NCI-H524 (cell line): ENCODE measurements around the gene IL1RL1.

Experiments used
- DNase-seq, 2 experiments: peaks; one replicate each; lab custom pipeline; 2025; lab: John Stamatoyannopoulos, UW

IL1RL1 gene

GRCh38 chr2:102310964-102311640 is at the start of gene IL1RL1:
Gene IL1RL1, plus strand, starts transcription at chr2:102311563. Its CDS starts 26,702 bp downstream, at chr2:102338265.
- no peak for DNase-seq

GRCh38 chr2:102262216-102263129 is 48.9 kb upstream of the IL1RL1 start:
- DNase-seq = no peak

- DNase-seq = no peak
Measured at GRCh38 chr2:102264952-102265351, 46.4 kb upstream of the IL1RL1 start.

- no peak for DNase-seq
Measured at GRCh38 chr2:102266204-102266603, 45.2 kb upstream of the IL1RL1 start.

GRCh38 chr2:102267774-102268173 is 43.6 kb upstream of the IL1RL1 start:
- no peak for DNase-seq

- DNase-seq = no peak
Measured at GRCh38 chr2:102268510-102269199, 42.7 kb upstream of the IL1RL1 start.

- DNase-seq = no peak
Measured at GRCh38 chr2:102269200-102269524, 42.2 kb upstream of the IL1RL1 start.

- no peak for DNase-seq
Measured at GRCh38 chr2:102271844-102272243, 39.5 kb upstream of the IL1RL1 start.

GRCh38 chr2:102273619-102274211 is 37.6 kb upstream of the IL1RL1 start:
- DNase-seq = no peak

- DNase-seq = no peak
Measured at GRCh38 chr2:102276549-102277201, 34.7 kb upstream of the IL1RL1 start.

GRCh38 chr2:102277202-102277700 is 34.1 kb upstream of the IL1RL1 start:
- DNase-seq = no peak

- DNase-seq = no peak
Measured at GRCh38 chr2:102278720-102279390, 32.5 kb upstream of the IL1RL1 start.

GRCh38 chr2:102279391-102279735 is 32.0 kb upstream of the IL1RL1 start:
- DNase-seq = no peak

GRCh38 chr2:102282678-102283091 is 28.7 kb upstream of the IL1RL1 start:
- DNase-seq = no peak

- no peak for DNase-seq
Measured at GRCh38 chr2:102283996-102284395, 27.4 kb upstream of the IL1RL1 start.

GRCh38 chr2:102284611-102285010 is 26.8 kb upstream of the IL1RL1 start:
- no peak for DNase-seq

GRCh38 chr2:102285368-102285767 is 26.0 kb upstream of the IL1RL1 start:
- no peak for DNase-seq

- no peak for DNase-seq
Measured at GRCh38 chr2:102286041-102286440, 25.3 kb upstream of the IL1RL1 start.

GRCh38 chr2:102289129-102289528 is 22.2 kb upstream of the IL1RL1 start:
- no peak for DNase-seq

- no peak for DNase-seq
Measured at GRCh38 chr2:102290594-102290993, 20.8 kb upstream of the IL1RL1 start.
